ENCODE results near the gene BRINP2. TPM values are rescaled to one million over a fixed set of nuclear protein-coding genes. Genes with fewer than 3 reads are reported as not detected.

The BRINP2 gene
- total RNA-seq, 2 donors from 2014 or later, result not detected

GRCh38 chr1:177282976-177283375 lies 112.2 kb downstream of the BRINP2 start:
- peaks cover 76% of the 10 kb centered on the region for H3K27me3 Mint-ChIP-seq (ENCODE audit: insufficient read depth)
- Histone ChIP-seq H3K27me3 (ENCODE audit: control insufficient read depth, insufficient read depth, low read length, poor library complexity, severe bottlenecking) (peaks cover 73% of the 10 kb centered on the region), H3K4me3 (ENCODE audit: low read length) (no peak overlapping the region), H3K4me1 (ENCODE audit: control insufficient read depth, insufficient read depth, low read length) (no peaks in the 10 kb centered on the region), H3K9me3 (ENCODE audit: control insufficient read depth, low read length) (no peaks in the 10 kb centered on the region), H3K36me3 (ENCODE audit: control insufficient read depth, insufficient read depth, low read length) (no peaks in the 10 kb centered on the region), H3K27ac (ENCODE audit: low read depth, low read length) (no peak overlapping the region), H3K9ac (ENCODE audit: extremely low read depth, low read length, poor library complexity, severe bottlenecking) (no peak overlapping the region)
- no peak overlapping the region for H3K27ac Mint-ChIP-seq
- no peaks in the 10 kb centered on the region for H3K9me3 Mint-ChIP-seq
- no peak for DNase-seq
- no peak for TF ChIP-seq CTCF (conservative IDR thresholded peaks at IDR 0.05)
- WGBS, 2 experiments (ENCODE audit: insufficient coverage in 1 of 2, insufficient read length in 1 of 2), result 88% methylated on average over 1 of the region's 1 CpG; no CpG with 5 or more reads in 1 of the 2 experiments
- H3K4me3 Mint-ChIP-seq, result no peak overlapping the region
- H3K36me3 Mint-ChIP-seq (ENCODE audit: low read depth), result no peaks in the 10 kb centered on the region
- H3K4me1 Mint-ChIP-seq, result peaks cover 2% of the 10 kb centered on the region

DNA sequence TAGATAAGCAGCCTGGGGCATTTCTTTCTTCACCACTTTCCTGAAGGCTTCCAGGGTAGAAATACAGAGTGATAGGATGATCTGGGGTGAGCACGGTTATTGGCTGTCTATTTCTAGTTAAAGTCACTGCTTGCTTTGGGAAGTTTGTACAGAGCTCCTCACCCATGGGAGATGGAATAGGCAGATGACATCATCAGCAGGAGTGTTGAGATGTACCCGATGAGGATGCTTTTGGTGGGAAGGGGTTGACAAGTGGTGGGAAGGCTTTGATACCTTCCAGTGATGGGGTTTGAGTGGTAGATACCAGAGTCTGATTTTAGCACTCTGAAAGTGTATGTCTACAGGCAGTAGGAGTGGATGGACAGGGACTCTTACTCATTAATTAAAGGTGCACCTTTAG lies 112.6 kb downstream of the BRINP2 start:
- peaks cover 6% of the 10 kb centered on the region for H3K4me1 Mint-ChIP-seq
- no peaks in the 10 kb centered on the region for H3K36me3 Mint-ChIP-seq (ENCODE audit: low read depth)
- Histone ChIP-seq H3K9ac (ENCODE audit: extremely low read depth, low read length, poor library complexity, severe bottlenecking) (no peak overlapping the region), H3K27me3 (ENCODE audit: control insufficient read depth, insufficient read depth, low read length, poor library complexity, severe bottlenecking) (peaks cover 70% of the 10 kb centered on the region), H3K36me3 (ENCODE audit: control insufficient read depth, insufficient read depth, low read length) (no peaks in the 10 kb centered on the region), H3K4me3 (ENCODE audit: low read length) (no peak overlapping the region), H3K4me1 (ENCODE audit: control insufficient read depth, insufficient read depth, low read length) (no peaks in the 10 kb centered on the region), H3K27ac (ENCODE audit: low read depth, low read length) (no peak overlapping the region), H3K9me3 (ENCODE audit: control insufficient read depth, low read length) (no peaks in the 10 kb centered on the region)
- DNase-seq, result no peak
- no peak overlapping the region for H3K27ac Mint-ChIP-seq
- 92 to 96% methylated on average over 2 of the region's 2 CpGs for WGBS, 2 experiments (ENCODE audit: insufficient coverage in 1 of 2, insufficient read length in 1 of 2)
- peaks cover 77% of the 10 kb centered on the region for H3K27me3 Mint-ChIP-seq (ENCODE audit: insufficient read depth)
- no peaks in the 10 kb centered on the region for H3K9me3 Mint-ChIP-seq
- H3K4me3 Mint-ChIP-seq, result no peak overlapping the region
- no peak for TF ChIP-seq CTCF (conservative IDR thresholded peaks at IDR 0.05)

GRCh38 chr1:177286396-177286795 lies 115.6 kb downstream of the BRINP2 start:
- Mint-ChIP-seq H3K4me3 (no peak overlapping the region), H3K4me1 (peaks cover 8% of the 10 kb centered on the region), H3K36me3 (ENCODE audit: low read depth) (no peaks in the 10 kb centered on the region), H3K27me3 (ENCODE audit: insufficient read depth) (peaks cover 64% of the 10 kb centered on the region), H3K9me3 (no peaks in the 10 kb centered on the region), H3K27ac (no peak overlapping the region)
- no peak for DNase-seq
- no peak overlapping the region for H3K27ac ChIP-seq (ENCODE audit: low read depth, low read length)
- H3K9ac ChIP-seq (ENCODE audit: extremely low read depth, low read length, poor library complexity, severe bottlenecking), result no peak overlapping the region
- peaks cover 47% of the 10 kb centered on the region for H3K27me3 ChIP-seq (ENCODE audit: control insufficient read depth, insufficient read depth, low read length, poor library complexity, severe bottlenecking)
- H3K36me3 ChIP-seq (ENCODE audit: control insufficient read depth, insufficient read depth, low read length), result no peaks in the 10 kb centered on the region
- H3K4me3 ChIP-seq (ENCODE audit: low read length), result no peak overlapping the region
- H3K4me1 ChIP-seq (ENCODE audit: control insufficient read depth, insufficient read depth, low read length), result no peaks in the 10 kb centered on the region
- WGBS, 2 experiments (ENCODE audit: insufficient coverage in 1 of 2, insufficient read length in 1 of 2), result 90 to 91% methylated on average over 2 to 3 of the region's 3 CpGs
- no peaks in the 10 kb centered on the region for H3K9me3 ChIP-seq (ENCODE audit: control insufficient read depth, low read length)
- no peak for TF ChIP-seq CTCF (conservative IDR thresholded peaks at IDR 0.05)
